Neuron (in vitro differentiated cells): Measurements from ENCODE around the gene MRC2.

Experiments
- H2AFZ ChIP-seq: one replicate; pipeline ENCODE4 v1.6.1; 2013; ENCODE audit warnings: low read depth, mild to moderate bottlenecking, inconsistent platforms, low read length, moderate library complexity
- H3K27me3 ChIP-seq: one replicate; pipeline ENCODE4 v1.6.1; 2013; ENCODE audit warnings: low read length; ENCODE audit not compliant: insufficient read depth
- H3K36me3 ChIP-seq: one replicate; pipeline ENCODE4 v1.6.1; 2013; ENCODE audit warnings: low read length; ENCODE audit not compliant: insufficient read depth
- H3K4me1 ChIP-seq: one replicate; pipeline ENCODE4 v1.6.1; 2013; ENCODE audit warnings: low read length; ENCODE audit not compliant: insufficient read depth
- H3K4me3 ChIP-seq: 2 replicates; pipeline ENCODE4 v1.5.1; 2013; ENCODE audit warnings: mild to moderate bottlenecking, low read length, moderate library complexity
- H3K9me3 ChIP-seq: one replicate; pipeline ENCODE4 v1.6.1; 2013; ENCODE audit warnings: low read length

Gene MRC2

DNA sequence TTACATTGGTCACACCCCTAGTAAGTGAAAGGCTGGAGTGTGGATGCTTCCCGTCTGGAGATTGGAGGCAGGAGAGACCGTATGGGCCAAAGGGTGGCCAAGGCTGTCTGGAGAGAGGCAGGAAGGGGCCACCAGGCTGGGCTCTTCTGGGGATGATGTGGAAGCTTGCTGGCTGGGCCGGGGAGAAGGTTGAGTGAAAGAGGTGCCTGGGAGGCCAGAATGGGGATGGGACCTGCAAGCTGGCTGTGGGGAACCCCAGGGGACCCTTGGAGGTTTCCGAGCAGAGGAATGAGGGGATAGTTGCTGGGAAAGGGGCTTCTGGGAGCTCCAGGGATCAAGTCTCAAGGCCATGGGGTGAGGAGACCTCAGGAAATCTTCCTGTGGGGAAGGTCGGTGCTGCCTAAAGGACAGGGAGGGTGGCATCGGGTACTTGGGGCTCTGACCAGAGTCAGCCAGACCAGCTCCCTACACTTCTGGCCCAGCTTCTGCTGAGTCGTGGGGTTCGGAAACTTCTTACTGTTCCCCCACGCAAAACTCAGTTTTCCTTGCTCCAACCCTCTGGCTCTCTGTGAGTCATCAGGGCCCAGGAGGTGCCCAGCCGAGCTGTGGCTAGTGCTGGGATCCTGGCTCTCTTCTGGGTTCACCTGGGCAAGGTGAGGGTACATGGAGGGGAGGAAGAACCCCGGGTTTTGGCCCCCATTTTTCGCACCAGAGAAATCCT lies 3.1 kb downstream of the MRC2 start:
- no peak overlapping the region for H3K4me3 ChIP-seq

DNA sequence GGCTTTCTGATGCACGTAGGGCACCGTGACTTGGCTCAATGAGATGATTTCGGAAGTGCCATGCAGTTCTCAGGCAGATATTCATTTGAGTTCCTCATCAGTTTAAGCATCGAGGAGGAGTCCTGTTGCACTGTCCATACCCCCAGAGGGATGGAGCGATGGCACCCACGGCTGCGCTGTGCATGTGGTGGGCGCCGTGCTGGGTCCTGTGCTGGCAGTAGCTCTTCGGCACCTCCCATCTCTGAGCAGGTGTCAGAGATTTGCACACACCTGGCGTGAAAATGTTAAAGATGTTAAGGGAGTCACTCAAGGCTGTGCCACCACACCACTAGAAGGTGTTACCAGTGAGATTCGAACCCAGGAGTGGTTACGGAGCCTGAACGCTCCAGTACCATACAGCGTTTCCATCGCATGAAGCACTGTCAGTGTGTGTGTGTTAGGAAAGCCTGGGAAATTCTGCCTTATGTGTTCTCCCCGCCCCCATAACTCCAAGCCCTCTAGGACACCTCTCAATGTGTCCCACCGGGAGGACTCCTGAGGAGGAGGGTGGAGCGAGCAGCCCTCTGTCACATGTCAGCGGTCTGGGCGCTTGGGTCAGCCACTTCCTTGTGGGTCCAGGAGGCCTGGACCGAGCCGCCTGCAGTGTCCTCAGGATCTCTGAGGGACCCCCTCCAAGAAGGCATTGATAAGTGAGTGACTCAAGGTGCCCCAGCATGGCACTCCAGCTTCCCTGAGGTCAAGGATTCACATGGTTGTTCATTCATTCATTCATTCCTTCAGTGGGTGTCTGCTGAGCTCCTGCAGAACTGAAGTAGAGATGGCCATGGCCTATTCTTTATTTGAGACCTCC lies 3.8 kb downstream of the MRC2 start:
- peaks cover 64% of the 10 kb centered on the region for H3K4me1 ChIP-seq
- H3K27me3 ChIP-seq, result no peaks in the 10 kb centered on the region
- H3K9me3 ChIP-seq, result no peaks in the 10 kb centered on the region
- H3K36me3 ChIP-seq, result peaks cover 7% of the 10 kb centered on the region
- no peak overlapping the region for H2AFZ ChIP-seq
- no peak overlapping the region for H3K4me3 ChIP-seq

More for the DNA sequence above, 3.1 kb downstream of the MRC2 start:
- H3K27me3 ChIP-seq, result no peaks in the 10 kb centered on the region
- H3K36me3 ChIP-seq, result peaks cover 8% of the 10 kb centered on the region
- no peaks in the 10 kb centered on the region for H3K9me3 ChIP-seq
- H2AFZ ChIP-seq, result no peak overlapping the region
- peaks cover 64% of the 10 kb centered on the region for H3K4me1 ChIP-seq

DNA sequence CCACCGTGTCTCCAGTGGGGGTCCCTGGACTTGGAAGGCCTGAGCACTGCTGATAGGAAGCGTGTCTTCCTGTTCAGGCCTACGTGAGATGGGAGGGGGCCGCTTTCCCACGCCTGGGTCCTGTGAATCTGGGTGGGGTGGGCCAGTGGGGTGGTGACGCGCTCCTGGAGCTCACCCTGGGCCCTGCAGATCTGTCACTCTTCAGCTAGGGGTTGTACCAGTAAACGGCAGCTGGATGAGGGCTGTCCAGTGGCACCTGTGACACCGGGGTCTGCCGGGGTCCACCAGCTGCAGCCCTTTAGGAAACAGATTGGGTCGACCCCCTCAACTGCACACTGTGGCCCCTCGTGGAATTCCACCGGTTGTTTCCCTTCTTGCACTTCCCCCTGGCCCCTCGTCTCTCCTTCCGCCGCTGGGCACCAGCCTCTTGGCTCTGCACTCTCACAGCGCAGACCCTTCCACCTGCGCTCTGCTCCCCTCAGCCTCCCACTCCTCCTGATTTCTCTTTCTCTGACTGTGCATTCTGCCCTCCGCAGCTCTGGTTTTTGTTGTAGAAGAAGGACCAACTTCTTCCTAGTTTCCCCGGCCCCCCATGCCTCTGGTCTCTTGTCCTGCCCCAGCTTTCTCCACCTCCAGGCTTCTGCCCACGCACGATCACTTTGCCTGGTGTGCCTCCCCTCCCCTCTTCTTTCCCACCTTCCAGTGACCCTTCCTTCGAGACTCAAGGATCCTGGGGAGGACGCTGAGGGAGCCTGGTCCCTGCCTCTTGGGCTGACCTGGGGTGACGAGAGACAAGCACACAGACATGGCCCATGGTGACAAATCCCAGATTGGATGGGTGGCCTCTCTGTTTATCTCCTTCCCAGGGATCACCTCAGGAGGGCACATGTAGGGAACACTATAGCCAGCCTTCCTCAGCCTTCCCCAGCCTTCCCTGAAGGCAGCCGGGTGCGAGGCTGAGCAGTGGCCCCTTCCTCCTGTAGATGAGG lies 4.8 kb downstream of the MRC2 start:
- peaks cover 58% of the 10 kb centered on the region for H3K4me1 ChIP-seq

DNA sequence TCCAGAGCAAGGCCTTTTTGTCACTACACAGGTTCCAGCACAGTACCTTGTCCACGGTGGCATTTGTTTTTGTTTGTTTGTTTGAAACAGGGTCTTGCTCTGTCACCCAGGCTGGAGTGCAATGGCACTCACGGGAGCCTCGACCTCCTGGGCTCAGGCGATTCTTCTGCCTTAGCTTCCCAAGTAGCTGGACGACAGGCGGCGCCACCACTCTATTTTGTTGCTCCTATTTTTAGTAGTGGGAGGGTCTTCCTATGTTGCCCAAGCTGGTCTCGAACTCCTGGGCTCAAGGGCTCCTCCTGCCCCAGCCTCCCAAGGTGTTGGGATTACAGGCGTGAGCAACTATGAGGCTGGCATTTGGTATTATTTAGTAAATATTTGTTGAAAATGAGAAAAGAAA lies 10.3 kb downstream of the MRC2 start:
- Histone ChIP-seq H3K27me3 (no peaks in the 10 kb centered on the region), H3K36me3 (peaks cover 6% of the 10 kb centered on the region), H3K4me3 (no peak overlapping the region), H2AFZ (no peak overlapping the region), H3K4me1 (peaks cover 16% of the 10 kb centered on the region), H3K9me3 (no peaks in the 10 kb centered on the region)

More for the DNA sequence above, 4.8 kb downstream of the MRC2 start:
- Histone ChIP-seq H3K27me3 (no peaks in the 10 kb centered on the region), H3K36me3 (peaks cover 7% of the 10 kb centered on the region), H2AFZ (no peak overlapping the region), H3K9me3 (no peaks in the 10 kb centered on the region), H3K4me3 (no peak overlapping the region)

DNA sequence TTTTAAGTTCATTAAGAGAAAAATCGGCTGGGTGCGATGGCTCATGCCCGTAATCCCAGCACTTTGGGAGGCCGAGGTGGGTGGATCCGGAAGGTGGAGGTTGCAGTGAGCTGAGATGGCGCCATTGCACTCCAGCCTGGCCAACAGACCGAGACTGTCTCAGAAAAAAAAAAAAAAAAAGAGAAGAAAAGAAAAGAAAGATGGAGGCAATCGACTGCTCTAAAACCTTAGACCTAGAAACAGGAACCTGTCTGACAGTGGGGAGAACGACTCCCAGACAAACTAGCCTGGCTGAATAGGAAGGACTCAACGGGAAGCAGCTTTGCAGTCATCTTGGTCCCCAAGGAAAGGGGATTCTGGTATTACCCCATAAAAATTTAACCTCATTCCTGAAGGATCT lies 13.7 kb downstream of the MRC2 start:
- Histone ChIP-seq H3K36me3 (peaks cover 5% of the 10 kb centered on the region), H3K4me3 (no peak overlapping the region), H3K4me1 (no peaks in the 10 kb centered on the region), H3K9me3 (no peaks in the 10 kb centered on the region), H2AFZ (no peak overlapping the region), H3K27me3 (no peaks in the 10 kb centered on the region)

DNA sequence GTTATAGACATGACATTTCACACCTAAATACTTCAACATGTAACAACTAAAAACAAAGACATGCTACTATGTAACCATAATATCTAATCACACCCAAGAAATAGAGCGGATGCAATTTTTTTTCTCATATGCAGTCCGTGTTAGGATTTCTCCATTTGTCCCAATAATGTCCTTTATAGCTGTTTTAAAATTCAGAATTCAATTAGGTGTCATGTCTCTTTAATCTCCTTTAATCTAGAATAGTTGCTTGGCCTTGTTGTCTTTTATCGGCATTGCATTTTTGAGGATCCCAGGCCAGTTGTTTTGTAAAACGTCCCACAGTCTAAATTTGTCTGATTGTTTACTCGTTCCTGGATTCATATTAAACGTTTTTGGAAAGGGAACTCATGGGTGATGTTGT lies 14.5 kb downstream of the MRC2 start:
- Histone ChIP-seq H3K36me3 (peaks cover 4% of the 10 kb centered on the region), H2AFZ (no peak overlapping the region)

DNA sequence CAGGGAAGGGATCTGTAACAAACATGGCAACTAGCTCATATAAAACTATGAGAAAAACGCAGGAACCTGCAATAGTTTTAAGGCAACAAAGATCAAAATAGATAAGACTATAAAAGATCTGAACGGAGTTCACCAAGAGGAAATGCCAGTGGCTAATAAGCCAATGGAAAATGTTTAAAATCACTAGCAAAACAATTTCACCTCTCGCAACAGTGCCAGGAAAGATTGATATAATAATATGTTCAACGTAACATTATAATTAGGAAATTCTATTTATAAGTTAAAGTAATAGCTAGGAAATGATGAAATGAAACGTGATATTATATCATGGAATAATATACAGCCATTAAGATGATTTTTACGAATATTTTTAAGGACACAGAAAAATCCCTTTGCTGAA lies 16.0 kb downstream of the MRC2 start:
- Histone ChIP-seq H3K27me3 (no peaks in the 10 kb centered on the region), H3K9me3 (no peaks in the 10 kb centered on the region), H3K36me3 (peaks cover 2% of the 10 kb centered on the region), H2AFZ (no peak overlapping the region), H3K4me3 (no peak overlapping the region), H3K4me1 (no peaks in the 10 kb centered on the region)

More for the DNA sequence above, 14.5 kb downstream of the MRC2 start:
- Histone ChIP-seq H3K9me3 (no peaks in the 10 kb centered on the region), H3K4me3 (no peak overlapping the region), H3K4me1 (no peaks in the 10 kb centered on the region), H3K27me3 (no peaks in the 10 kb centered on the region)

DNA sequence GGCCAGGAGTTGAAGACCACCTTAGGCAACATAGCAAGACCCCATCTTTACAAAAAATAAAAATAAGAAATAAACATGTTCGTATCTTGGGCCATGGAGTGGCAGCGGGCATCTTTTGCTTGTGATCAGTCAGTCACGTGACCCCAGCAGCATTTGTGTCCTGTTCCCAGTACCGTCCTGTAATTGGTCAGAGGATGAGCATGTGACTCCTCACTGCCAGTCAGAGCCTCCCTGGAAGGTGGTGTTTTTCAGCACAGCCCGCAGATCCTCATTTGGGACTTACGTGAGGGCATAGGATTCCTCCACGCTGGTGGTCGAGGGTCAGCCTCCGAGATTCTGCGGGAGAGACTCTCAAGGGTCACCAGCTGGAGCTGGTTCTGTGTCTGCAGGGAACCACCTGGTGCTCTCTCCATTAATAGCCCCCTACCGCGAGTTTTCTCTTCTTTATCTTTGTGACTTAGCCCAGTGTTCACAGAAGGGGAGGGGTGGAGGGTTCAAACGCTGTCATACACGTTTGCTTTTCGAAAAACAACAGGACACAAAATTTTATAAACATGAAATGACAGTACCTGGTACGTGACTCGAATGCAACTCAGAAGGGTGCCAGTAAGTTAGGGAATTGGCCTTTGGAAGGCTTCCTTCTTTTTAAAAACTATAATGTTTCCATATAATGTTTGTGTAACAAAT lies 17.2 kb downstream of the MRC2 start:
- H3K27me3 ChIP-seq, result no peaks in the 10 kb centered on the region
- H3K4me3 ChIP-seq, result no peak overlapping the region

DNA sequence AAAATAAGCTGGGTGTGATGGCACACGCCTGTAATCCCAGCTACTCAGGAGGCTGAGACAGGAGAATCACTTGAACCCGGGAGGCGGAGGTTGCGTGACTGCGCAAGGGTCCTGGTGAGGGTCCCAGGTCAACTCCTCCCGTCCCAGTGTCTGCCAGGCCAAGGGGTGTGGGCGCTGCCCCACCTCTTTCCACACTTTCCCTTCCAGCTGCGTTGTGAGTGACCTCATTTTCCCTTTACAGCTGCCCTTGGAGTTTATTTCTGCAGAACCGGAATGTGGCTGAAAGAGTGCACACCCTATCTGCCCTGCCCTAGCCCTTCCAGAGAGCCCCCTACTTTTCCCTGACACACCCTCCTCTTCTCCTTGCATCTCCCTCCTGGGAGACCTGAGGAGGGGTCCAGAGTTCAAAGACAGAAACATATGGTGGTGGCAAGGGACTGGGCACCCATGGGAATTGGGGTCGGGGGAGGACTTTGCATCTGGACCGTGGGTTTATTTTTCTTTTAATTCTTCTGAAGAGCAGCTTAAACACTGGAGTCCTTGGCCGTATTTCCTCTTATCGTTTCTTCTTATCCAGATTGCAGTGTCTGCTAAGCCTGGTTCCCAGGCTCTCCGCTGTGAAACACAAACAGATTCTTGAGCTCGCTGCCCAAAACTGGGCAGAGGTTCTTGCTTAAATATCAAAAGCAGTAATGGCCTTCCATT lies 20.9 kb downstream of the MRC2 start:
- H2AFZ ChIP-seq, result no peak overlapping the region
- H3K4me1 ChIP-seq, result peaks cover 14% of the 10 kb centered on the region
- no peaks in the 10 kb centered on the region for H3K36me3 ChIP-seq
- H3K4me3 ChIP-seq, result no peak overlapping the region
- no peaks in the 10 kb centered on the region for H3K27me3 ChIP-seq
- no peaks in the 10 kb centered on the region for H3K9me3 ChIP-seq

More for the DNA sequence above, 17.2 kb downstream of the MRC2 start:
- H3K4me1 ChIP-seq, result no peaks in the 10 kb centered on the region
- H2AFZ ChIP-seq, result no peak overlapping the region
- peaks cover under 1% of the 10 kb centered on the region for H3K36me3 ChIP-seq
- no peaks in the 10 kb centered on the region for H3K9me3 ChIP-seq

DNA sequence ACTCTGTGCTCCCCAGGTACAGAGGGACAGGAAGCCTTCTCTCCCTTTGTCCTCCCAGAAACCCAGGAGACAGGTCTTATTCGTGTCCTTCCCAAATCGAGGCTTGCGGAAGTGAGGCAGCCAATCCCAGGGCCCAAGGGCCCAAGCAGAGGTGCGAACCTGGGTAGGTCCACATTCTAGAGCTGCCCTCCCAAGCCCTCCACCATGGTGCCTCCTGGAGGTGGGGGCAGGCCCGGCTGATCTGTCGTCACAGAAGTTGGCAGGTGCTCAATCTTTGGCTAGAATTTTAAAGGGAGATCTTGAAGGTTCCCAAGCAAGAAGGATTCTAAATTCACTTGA lies 21.5 kb downstream of the MRC2 start:
- no peaks in the 10 kb centered on the region for H3K36me3 ChIP-seq
- no peaks in the 10 kb centered on the region for H3K9me3 ChIP-seq
- H2AFZ ChIP-seq, result no peak overlapping the region
- H3K4me3 ChIP-seq, result no peak overlapping the region
- H3K4me1 ChIP-seq, result peaks cover 19% of the 10 kb centered on the region
- H3K27me3 ChIP-seq, result no peaks in the 10 kb centered on the region

DNA sequence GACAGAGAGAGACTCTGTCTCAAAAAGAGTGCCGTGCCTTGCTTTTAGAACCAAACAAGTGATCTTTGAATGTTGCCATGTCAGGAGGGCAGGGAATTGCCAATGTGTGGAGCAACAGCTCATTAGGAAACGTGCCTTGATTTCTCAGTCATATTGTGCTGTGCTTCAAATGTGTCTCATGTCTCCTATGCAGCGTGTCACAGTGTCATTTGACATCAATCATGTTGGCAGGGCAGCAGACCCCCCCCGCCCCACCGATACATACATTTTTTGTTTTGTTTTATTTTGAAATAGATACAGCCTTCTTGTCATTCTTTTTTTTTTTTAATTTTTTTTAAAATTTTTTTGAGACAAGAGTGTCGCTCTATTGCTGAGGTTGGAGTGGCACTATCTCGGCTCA lies 22.1 kb downstream of the MRC2 start:
- H3K4me1 ChIP-seq, result peaks cover 25% of the 10 kb centered on the region
- H3K36me3 ChIP-seq, result no peaks in the 10 kb centered on the region
- no peak overlapping the region for H3K4me3 ChIP-seq
- H2AFZ ChIP-seq, result no peak overlapping the region
- H3K9me3 ChIP-seq, result no peaks in the 10 kb centered on the region
- no peaks in the 10 kb centered on the region for H3K27me3 ChIP-seq

DNA sequence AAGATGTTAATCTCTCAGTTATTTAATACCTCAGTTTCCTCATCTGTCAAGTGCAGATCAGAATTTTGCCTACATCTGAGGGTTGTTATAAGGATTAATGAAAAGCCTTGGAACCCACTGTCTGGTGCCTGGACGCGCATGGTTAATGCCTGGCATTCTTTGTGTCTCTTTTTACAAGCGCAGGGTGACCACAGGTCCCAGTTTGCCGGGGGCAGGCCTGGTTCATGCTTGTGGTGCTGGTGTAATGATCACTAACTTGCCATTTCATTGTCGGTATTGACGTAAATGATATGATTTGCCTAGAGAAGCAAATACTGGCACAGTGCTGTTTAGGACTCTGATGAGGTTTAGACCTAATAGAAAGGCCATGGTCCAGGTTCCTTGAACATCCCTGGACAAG lies 23.1 kb downstream of the MRC2 start:
- Histone ChIP-seq H3K36me3 (no peaks in the 10 kb centered on the region), H3K9me3 (no peaks in the 10 kb centered on the region), H3K27me3 (no peaks in the 10 kb centered on the region), H3K4me3 (no peak overlapping the region), H3K4me1 (peaks cover 27% of the 10 kb centered on the region), H2AFZ (no peak overlapping the region)
